ENCODE measurements around the gene DYNC1I1.

The DYNC1I1 gene

DNA sequence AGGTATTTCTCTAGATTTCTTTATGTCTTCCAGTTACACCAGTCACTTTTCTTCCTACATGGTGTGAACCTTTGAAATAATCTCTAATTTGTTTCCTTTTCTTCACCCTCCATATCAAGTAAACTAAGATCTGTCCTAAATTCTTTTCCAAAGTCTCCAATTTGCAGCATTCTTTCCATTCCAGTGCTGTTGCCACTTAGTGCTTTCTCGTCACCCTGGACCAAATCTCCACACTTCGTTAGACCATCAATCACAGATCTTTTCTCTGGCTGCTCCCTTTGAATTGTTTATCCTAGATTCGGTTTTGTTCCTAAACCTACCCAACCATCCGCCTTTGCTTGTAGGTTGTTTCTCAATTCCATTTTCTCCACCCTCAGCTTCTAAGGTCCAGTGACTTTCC, 74.7 kb downstream of the DYNC1I1 start:
- in situ Hi-C loops (cut with HindIII; ENCODE audit: low sequenced_read_pairs), result no loop called here

DNA sequence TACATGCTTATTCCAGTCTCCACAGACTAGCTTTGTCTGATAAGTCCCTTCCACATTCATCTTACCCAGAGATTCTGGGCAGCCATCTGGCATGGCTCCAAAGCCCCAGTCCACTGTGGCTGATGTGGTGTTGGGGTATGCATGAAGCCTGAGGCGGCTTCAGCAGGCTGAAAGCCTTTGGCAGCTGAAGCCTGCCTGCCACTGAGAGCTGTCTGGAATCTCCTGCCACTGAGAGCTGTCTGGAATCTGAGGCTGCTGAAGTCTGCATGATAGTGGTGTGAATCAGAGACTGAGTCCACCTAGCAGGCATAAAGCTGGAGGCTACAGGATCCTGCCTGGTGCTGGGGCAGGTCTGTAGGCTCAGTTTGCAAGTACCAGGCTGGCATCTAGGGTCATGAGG, 87.1 kb downstream of the DYNC1I1 start:
- in situ Hi-C loops (cut with HindIII; ENCODE audit: low sequenced_read_pairs), result no loop called here

DNA sequence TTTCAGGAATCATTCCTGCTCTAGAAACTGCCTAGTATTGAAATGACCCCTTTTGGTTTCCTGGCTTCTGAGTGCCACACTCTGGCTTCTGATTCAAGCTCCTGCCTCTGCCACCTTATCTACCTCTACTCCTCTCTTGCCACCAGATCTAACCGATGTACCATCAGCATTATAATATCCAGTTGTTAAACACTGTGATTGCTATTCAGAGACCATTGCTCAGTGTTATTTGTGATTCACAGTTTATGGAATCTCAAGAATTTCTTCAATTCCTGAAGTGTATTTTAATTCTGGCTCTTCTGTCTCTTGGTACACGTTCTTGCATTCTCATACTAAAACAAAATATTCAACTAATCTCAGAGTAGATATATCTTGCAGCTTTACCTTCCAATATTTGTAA, 88.7 kb downstream of the DYNC1I1 start:
- in situ Hi-C loops (cut with HindIII; ENCODE audit: low sequenced_read_pairs), result no loop called here

DNA sequence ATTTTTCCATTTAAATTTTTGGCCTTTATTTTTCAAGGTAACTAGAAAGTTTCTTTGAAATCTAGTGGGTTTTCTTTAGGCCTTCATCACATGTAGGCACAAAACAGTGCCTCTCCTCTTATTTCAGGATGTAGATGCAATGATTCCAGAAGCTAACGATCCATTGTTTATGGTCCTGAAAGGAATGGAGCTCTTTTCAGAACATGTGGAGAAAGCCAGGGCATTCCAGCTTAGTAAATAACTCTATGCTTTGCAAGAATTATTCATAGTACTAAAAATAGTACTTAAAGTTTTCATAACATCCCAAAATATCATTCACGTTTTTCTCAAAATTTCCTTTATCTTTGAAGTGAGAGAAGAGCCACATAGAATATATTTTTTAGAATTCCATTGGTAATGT, 91.3 kb downstream of the DYNC1I1 start:
- in situ Hi-C loops (cut with HindIII; ENCODE audit: low sequenced_read_pairs), result no loop called here

DNA sequence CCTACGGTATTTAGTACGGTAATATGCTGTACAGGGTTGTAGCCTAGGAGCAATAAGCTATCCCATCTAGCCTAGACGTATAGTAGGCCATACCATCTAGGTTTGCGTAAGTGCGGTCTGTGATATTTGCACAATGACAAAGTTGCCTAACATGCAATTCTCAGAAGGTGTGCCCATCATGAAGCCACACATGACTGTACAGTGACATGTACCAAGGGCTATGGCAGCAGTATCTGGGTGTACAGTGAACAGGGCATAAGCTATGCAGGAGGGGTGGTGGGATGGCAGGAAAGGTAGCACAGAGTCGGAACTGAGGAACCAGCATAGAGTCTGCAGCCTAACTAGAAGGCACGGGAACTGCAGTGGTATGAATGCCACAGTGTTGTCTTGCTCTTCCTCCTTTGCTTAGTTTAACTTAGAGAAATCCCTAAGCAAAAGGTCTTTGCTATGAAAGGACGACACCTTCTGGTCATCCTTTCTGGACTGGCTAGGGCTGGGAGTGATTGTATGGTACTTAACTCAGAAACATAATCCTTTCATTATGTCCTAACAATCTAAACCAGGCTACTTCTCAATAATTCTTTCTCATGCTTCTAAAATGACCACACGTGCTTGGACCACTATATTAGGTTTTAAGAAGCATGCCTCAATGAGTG, 93.5 kb downstream of the DYNC1I1 start:
- in situ Hi-C loops (cut with HindIII; ENCODE audit: low sequenced_read_pairs), result no loop called here

DNA sequence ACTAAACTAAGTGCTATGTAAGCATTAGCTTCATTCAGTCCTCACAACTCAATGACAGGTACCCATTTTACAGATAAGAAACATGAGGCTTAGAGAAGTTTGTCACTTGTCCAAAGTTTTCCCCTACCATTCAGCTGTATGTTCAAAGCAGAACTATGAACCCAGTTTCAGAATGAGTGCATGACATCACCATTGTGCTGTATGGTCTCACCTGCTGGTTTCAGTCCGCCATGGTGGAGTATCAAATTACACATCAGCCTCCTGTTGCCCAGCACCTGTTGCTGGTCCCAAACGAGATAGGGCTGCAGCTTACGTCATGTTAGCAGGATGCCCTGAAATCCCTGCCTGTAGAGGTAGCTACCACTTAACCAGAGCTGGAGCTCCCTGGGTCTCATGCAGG, 95.0 kb downstream of the DYNC1I1 start:
- in situ Hi-C loops (cut with HindIII; ENCODE audit: low sequenced_read_pairs), result no loop called here

DNA sequence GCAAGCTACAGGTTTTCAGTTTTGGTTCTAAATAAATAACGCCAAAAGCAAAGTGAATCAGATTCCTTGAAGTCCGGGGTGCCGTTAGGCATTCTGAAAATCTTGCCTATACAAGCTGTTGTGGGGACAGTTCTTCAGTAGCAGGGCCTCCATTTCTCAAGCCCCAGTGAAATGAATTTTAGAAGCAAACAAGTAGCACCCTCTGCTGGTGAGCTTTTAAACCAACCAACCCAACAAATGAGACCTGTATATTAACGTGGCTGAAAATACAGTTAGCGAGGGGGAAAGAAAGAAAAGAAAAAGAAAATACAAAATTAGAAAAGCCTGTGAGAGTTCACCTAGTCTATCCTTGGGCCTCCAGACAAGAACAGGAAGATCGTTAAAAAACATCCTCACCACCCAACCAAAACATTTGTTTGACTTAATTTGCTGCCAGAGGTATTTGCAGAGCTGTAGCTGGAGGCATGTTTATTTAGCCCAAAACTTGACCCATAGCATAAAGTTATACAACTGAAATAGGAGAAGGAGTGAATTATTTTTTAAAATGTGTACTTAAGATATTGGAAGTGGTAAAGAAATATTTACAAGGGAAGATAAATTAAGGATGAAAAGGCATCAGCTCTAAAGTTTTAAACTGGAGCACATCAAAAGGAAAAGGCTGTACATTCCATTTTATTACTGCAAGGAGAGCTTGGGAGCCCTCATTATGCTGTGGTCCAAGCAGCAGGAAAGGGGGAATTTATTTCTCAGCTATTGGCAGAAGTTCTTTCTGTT, 98.9 kb downstream of the DYNC1I1 start:
- in situ Hi-C loops (cut with HindIII; ENCODE audit: low sequenced_read_pairs), result no loop called here

DNA sequence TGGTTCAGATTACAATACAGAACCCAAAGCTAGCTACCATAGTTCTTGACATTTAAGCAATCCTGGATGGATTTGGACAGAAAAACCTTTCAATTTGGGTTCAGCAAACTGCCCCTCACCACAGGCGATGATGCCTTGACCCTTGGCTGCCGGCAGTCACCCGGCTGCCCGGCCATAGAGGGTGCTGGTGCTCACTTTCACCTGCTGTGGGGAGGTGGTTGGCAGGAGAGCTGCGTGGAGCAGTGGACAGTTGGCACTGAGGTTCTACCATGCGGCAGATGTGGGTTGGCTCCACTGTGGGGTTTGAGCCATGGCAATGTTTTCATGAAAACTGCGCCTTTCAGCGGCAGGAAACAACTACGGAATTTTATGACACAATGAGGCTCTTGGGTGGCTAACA, 99.5 kb downstream of the DYNC1I1 start:
- in situ Hi-C loops (cut with HindIII; ENCODE audit: low sequenced_read_pairs), result no loop called here

DNA sequence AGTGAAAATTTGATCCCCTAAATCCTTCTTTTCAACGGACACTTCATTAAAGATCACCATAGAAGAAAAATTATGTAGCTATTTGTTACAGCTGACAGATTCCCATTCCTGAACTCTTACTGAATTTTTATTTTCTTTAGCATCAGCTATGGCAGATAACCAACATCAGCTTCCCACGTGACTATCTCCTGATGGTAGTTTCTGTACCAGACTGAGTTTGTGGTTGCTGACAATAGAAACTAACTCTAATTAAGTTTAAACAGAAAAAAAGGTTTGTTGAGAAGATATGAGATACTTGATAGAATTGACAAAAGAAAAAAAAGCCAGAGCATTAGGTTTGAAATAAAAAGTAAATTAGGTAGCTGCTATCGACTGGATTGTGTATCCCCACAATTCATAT, 101.8 kb downstream of the DYNC1I1 start:
- in situ Hi-C loops (cut with HindIII; ENCODE audit: low sequenced_read_pairs), result no loop called here

DNA sequence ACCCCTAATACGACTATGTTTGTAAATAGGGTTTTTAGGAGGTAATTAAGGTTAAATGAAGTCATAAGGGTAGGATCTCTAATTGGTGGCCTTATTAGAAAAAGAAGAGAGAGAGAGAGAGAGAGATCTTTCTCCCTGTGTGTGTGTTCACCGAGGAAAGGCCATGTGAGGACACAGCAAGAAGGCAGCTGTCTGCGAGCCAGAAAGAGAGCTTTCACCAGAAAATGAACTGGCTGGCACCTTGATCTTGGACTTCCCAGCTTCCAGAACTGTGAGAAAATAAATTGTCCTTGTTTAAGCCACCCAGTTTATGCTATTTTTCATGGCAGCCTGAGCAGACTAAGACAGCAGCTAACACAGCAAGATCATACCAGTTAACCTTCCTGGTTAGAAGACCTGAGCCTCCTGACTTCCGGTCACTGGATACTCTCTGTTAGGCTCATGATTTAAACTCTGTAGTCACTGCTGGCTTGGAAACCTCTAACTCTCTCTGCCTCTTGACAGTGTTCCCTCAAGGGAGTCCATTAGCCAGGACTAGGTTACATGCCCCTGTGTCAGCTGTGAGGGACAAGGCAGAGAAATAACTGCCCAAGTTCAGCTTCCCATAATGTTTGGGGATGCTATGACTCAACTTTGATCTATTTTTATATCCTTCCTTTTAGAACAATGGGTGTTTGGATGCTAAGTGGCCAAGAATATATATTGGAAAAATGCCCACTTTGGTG, 102.3 kb downstream of the DYNC1I1 start:
- in situ Hi-C loops (cut with HindIII; ENCODE audit: low sequenced_read_pairs), result no loop called here

DNA sequence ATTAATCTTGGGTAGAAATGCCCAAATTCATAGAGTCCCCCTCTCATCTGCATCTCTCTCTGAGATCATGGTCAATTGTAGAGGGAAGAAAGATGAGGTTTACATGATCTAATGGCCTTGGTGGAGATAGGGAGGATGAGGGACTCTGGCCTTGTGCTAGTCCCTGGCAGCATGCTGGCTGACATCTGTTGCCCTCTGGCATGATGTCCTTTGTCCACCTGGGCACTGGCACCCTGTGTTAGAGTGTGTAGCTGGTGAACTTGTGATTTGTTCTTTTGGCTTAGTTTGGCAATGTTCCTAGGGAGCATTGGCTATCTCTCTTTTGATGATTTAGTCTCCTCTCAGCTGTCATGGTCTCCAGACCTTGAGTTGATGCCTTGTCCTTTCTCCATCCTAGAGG, 103.2 kb downstream of the DYNC1I1 start:
- in situ Hi-C loops (cut with HindIII; ENCODE audit: low sequenced_read_pairs), result no loop called here

DNA sequence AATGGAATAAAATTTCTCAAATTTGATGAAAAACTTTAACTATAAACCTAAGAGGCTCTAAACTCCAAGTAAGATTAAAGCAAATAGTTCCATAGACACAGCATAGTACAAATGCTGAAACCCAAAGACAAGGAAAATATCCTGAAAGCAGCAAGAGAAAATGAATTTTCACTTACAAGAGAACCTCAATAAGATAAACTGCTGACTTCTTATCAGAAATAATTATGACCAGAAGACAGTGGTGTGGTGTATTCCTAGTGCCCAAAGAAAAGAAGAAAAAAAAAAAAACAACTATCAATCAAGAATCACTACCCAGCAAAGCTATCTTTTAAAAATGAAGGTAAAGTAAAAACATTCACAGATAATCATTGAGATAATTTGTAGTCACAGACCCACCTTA, 106.3 kb downstream of the DYNC1I1 start:
- in situ Hi-C loops (cut with HindIII; ENCODE audit: low sequenced_read_pairs), result no loop called here

DNA sequence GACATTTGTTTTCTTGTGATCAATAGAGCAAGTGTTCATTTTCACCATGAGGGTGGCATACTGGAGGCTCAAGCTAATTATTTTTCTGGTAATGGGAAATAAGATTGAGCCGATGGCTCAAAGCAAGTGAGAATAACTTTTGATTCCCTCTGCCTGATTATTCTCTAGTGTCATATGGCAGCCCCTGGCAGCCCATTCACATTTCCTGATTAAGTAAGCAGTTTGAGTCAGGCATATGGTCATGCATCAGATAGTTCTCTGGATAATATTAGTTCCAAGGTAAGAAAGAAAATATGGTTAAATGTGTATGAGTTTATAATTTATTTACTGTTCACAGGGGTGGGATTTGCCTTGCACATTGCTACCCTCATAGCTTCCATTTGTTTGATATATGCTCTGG, 109.2 kb downstream of the DYNC1I1 start:
- in situ Hi-C loops (cut with HindIII; ENCODE audit: low sequenced_read_pairs), result no loop called here

DNA sequence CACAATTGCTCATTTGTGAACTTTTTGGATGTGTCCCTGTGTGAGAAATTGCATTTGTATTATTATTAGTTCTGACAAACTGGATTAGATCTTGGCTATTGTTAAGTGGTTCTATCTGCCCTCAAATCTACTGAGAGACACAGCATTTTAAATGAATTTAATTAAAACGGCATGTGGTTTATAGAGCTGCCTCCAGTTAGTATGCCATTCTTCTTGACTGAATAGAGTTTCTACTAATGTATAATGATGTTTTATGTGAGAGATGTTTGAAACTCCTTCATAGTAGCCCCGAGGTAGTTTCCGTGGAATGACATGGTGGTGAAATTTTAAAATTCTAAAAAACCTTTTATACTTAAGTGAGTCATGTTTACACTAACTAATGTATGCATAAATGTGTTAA, 110.9 kb downstream of the DYNC1I1 start:
- in situ Hi-C loops (cut with HindIII; ENCODE audit: low sequenced_read_pairs), result no loop called here

DNA sequence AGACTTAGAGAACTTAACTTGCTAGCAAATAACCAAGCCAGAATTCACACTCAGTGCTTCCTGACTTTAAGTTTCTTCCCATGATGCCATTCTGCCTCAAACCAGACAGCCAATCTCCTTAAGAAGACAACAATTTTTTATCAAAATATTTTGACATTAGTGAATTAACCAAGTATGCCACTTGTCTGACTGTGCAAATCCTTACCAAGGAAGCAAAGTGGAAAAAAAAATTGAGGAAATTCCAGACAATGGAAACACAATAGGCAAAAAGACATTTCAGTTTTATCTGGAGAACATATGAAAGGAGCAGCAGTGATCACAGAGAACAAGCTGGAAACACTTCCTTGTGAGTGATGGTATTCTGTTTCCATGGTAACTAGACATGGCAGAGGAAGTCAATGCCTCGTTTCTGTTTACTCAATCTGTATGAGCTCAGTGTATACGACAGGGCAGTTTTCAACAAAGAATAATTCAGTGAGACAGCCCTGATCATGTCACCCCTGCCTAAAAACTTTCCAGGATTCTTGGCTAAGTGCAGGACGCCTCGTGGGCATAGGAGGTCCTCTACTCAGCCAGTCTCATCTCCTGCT, 114.2 kb downstream of the DYNC1I1 start:
- in situ Hi-C loops (cut with HindIII; ENCODE audit: low sequenced_read_pairs), result no loop called here

DNA sequence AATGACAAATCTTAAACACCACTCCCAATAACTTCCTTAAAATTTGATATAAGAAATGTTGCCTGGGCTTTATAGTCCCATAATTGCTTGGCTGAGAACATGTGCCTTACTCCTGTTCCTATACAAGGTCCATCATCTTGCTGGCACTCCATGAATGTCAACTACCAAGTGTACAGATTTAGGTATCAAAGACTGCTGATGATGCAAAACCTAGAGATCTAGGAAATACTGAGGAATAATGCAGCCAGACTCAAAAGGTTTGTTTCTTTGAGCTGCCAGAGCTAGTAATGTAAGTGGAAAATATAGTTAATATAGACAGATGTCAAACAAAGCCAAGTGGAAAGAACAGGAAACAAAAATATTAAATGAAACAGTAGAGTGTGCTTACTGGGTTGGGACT, 121.1 kb downstream of the DYNC1I1 start:
- in situ Hi-C loops (cut with HindIII; ENCODE audit: low sequenced_read_pairs), result no loop called here

DNA sequence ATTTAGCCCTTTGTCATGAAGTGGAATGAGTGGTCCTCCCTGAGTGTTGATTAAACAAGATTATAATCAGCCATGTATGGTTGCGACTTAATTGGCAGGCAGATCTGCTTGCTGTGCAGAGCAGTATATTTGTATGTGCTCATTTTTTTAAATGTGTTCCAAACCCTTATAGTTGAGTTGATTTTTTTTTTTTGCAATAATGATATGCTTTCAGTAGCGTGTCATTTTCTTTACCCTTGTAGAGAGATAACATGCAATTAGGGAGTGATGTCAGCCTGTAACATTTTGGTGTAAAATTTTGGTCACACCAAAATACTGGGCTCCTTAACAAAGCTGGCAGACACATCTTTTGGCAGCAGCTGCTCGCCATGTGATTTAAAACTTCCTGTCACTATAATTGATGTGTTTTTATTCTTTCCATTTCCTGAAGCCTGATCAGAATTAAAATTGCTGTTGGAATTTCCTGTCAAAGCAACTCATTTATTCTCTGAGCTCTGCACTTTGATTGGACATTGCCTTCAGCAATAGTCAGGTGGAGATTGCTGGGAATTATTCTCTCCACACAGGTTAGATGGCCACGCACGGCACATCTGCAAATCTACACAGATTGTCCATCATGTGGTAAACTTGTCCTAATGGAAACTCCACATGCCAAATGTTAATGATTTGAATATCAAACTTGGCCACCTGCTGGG, 125.3 kb downstream of the DYNC1I1 start:
- in situ Hi-C loops (cut with HindIII; ENCODE audit: low sequenced_read_pairs), result no loop called here

DNA sequence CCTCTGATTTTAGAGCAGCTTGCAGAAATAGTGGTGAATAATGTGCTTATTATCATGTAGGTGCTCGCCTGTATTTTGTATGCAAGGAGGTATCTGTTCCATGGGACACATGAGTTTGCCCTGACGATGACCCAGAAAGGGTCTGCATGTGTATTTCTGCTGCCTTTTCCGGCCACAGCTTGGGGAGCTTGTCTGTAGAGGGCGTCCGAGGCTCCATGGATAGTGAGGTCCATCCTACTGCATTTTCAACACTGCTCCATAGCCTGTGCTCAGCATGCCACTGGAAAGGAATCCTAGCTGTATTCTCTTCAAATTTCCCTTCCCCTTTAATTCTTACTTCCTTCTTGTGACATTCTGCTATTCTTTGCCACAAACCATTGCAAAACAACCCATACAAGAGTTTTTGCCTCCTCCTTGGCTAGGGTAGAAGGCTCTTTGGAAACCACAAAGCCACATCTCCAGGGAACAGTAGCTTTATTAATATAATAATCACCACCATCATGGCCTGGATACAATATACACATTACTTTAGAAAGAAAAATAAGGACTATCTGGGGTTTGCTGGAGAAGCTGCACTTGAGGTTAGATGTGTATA, 127.7 kb downstream of the DYNC1I1 start:
- in situ Hi-C loops (cut with HindIII; ENCODE audit: low sequenced_read_pairs), result no loop called here

DNA sequence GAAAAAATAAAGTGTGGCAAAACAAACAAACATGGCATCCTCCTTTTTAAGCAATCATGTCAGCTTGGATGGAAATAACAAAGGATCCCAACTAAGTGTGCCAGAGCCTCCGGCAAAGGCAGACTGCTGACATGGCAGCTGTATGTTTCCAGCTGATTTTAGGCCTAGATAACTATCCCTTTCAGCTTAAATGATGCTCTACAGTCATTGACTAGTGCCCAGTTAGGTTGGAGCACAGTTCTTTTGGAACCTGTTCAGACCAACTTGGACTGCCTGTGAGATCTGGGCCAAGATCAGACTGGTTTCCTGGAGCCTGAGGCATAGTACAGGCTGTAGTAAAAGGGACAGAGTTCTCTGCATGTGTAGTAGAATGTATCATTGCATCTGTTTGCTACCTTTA, 128.7 kb downstream of the DYNC1I1 start:
- in situ Hi-C loops (cut with HindIII; ENCODE audit: low sequenced_read_pairs), result no loop called here

DNA sequence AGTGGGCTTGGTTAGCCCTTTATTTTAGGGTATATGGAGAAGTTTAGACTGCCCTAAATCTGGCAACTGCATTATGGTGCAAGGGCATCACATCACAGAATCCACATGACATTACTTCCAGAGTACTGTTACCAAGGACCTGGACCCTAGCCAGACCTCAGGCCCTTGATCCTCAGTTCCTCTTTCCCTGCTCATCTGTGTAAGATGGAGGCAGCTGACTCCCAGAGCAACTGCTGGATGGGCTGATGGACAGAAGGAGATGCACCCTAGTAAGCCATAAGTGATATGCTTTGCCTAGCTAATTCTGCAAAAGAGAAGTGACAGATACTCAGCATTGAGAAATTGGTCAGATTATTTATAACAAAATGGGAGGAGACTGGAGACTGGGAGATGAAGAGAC, 131.7 kb downstream of the DYNC1I1 start:
- in situ Hi-C loops (cut with HindIII; ENCODE audit: low sequenced_read_pairs), result no loop called here

DNA sequence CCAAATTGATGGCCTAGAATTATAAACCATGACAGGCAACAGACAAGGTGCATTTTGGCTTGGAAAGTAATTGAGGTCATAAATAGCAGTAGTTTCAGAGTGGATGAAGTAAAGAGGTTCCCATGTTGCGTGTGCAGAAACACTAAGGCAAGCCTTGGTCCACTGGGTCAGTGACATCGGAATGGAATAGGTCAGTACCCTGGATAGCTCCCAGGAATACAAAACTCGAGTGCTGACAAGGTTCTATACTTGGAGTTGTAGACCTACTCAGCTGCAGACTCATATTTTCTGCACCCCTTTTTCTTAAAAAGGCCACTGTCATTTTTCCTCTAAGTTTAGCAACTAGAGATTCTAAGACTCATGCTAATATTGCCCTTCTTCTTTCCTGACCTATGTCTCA, 132.8 kb downstream of the DYNC1I1 start:
- in situ Hi-C loops (cut with HindIII; ENCODE audit: low sequenced_read_pairs), result no loop called here
